ENCODE measurements around the gene SMYD3. TPM values are rescaled to one million over a fixed set of nuclear protein-coding genes. Genes with fewer than 3 reads are reported as not detected.
A peak's percentile ranks its signal among the peaks of the same experiment; 100 is the strongest.

SMYD3 gene
- total and polyA plus RNA-seq, 2 of the 4 experiments (the other 2 are of a cell fraction), result 26.5 to 37.6 TPM

- Histone ChIP-seq H3K36me3 (ENCODE audit: control insufficient read depth, insufficient read depth, low read length) (no peaks in the 10 kb centered on the region), H3K18ac (ENCODE audit: low read depth, low read length) (no peak overlapping the region), H4K20me1 (ENCODE audit: insufficient read depth, low read length) (peaks cover 5% of the 10 kb centered on the region; the same call in 1 of the 2 replicates), H3K9me3 (ENCODE audit: control insufficient read depth, insufficient read depth, low read length) (no peaks in the 10 kb centered on the region), H3K4me1 (ENCODE audit: control insufficient read depth, insufficient read depth, low read length) (no peaks in the 10 kb centered on the region), H4K8ac (ENCODE audit: low read depth in 2 of 2, low read length in 2 of 2) (no peak overlapping the region), H2AK5ac (ENCODE audit: low read depth, low read length) (no peak overlapping the region; the same call in 1 of the 2 replicates), H3K9me1 (ENCODE audit: insufficient read depth, low read length) (no peaks in the 10 kb centered on the region), H4K91ac (ENCODE audit: insufficient read depth, low read depth, low read length) (no peak overlapping the region), H3K4me2 (ENCODE audit: low read depth, low read length) (no peak overlapping the region), H3K4ac (ENCODE audit: low read depth, low read length) (no peak overlapping the region), H2AK9ac (replicated peaks; ENCODE audit: low read depth, low read length, poor library complexity) (no peak overlapping the region), H2BK120ac (ENCODE audit: low read depth, low read length) (no peak overlapping the region), H2BK15ac (ENCODE audit: low read depth, low read length) (no peak overlapping the region; the same call in 2 of the 3 replicates), H3K4me3 (ENCODE audit: insufficient read depth, low read depth, low read length) (no peak overlapping the region), H3K14ac (replicated peaks; ENCODE audit: low read depth, low read length) (0 out of 2 replicates have a peak overlapping the region, but pooled peaks have one; percentile 7), H2AFZ (replicated peaks; ENCODE audit: low read length, poor library complexity) (no peak overlapping the region), H4K5ac (ENCODE audit: low read depth, low read length) (no peak overlapping the region), H2BK20ac (ENCODE audit: low read depth, low read length) (no peak overlapping the region; the same call in 1 of the 2 replicates), H3K9ac (ENCODE audit: low read depth, low read length) (no peak overlapping the region), H3K27ac (ENCODE audit: insufficient read depth, low read length) (no peak overlapping the region), H3K27me3 (ENCODE audit: control insufficient read depth, insufficient read depth, low read length) (no peaks in the 10 kb centered on the region), H3K56ac (ENCODE audit: extremely low read depth, insufficient read depth, low read length) (no peak overlapping the region), H2BK5ac (ENCODE audit: low read depth, low read length, poor library complexity, severe bottlenecking) (no peak overlapping the region), H3K23ac (ENCODE audit: low read depth, low read length) (no peak overlapping the region), H3K79me1 (ENCODE audit: low read depth in 1 of 2, low read length in 2 of 2) (peaks cover 4 to 21% of the 10 kb centered on the region in 2 experiments; a peak in 3 of 4 replicates)
- no TSS peak for BruUV-seq (replicated peaks)
- ChIA-PET CTCF (interaction anchor here (0.8 to 1.1 kb wide), 3 partner anchors 30 to 1339 kb away, joined by 3 to 6 read pairs (median 3); no protein-coding TSS in a partner anchor), POLR2A (ENCODE audit: unreplicated experiment) (no interaction called here)
- intact Hi-C loops (cut with micrococcal nuclease) (loop anchor here (1.0 to 2.0 kb wide), 3 partner anchors 479 to 1338 kb away; no protein-coding TSS in a partner anchor), in situ Hi-C loops (cut with MboI; ENCODE audit: low sequenced_read_pairs) (loop anchor here (5.0 kb wide), 1 partner anchor 1334 kb away; no protein-coding TSS in a partner anchor), dilution Hi-C loops (cut with HindIII; ENCODE audit: low sequenced_read_pairs, unreplicated experiment) (no loop called here)
- DNase-seq (no peak), ATAC-seq (ENCODE audit: low read depth) (no peak)
- 97% methylated on average over 5 of the region's 7 CpGs; no CpG with 5 or more reads in 1 of the 2 experiments for WGBS, 2 experiments (ENCODE audit: extremely low coverage in 2 of 2, insufficient read length in 1 of 2)
- no peak for TF ChIP-seq BHLHE40 (IDR thresholded peaks at IDR 0.05; ENCODE audit: low read depth, low read length)
- TF ChIP-seq MXI1 (IDR thresholded peaks at IDR 0.05; ENCODE audit: borderline replicate concordance, low read depth, low read length), result no peak
- TF ChIP-seq CEBPB (IDR thresholded peaks at IDR 0.05; ENCODE audit: low read depth, low read length), result no peak
- TF ChIP-seq FOS (IDR thresholded peaks at IDR 0.05; ENCODE audit: low read depth, low read length), result no peak
Measured at GRCh38 chr1:246491551-246492053, 15.5 kb downstream of the SMYD3 start.
